ENCODE measurements around the gene C18orf32.
"Not testable (repeated sequence)": the region's sequence is repeated elsewhere in the genome, so short reads cannot be mapped to it uniquely, and the experiment has no call there.

The C18orf32 gene

DNA sequence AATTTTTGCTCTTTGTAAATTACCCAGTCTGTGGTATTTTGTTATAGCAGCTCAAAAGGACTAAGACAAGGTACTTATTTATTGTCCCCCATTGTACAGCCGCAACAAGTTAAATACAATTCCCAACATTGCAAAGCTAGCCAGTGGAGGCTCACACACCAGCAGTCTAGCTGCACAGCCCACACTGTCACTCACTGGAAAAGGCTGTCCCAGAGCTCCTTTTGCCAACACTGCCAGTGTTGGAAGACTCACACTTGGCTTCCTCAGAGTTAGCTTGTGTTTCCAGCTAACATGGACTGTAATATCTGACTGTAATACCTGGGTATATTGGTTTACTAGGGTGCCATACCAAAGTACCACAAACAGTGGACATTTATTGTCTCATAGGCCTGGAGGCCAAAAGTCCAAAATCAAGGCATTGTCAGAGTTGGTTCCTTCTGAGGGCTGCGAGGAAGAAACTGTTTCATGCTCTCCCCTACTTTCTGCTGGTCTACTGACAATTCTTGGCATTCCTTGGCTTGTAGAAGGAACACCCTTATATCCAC lies 19.9 kb downstream of the C18orf32 start:
- no peak for DNase-seq

DNA sequence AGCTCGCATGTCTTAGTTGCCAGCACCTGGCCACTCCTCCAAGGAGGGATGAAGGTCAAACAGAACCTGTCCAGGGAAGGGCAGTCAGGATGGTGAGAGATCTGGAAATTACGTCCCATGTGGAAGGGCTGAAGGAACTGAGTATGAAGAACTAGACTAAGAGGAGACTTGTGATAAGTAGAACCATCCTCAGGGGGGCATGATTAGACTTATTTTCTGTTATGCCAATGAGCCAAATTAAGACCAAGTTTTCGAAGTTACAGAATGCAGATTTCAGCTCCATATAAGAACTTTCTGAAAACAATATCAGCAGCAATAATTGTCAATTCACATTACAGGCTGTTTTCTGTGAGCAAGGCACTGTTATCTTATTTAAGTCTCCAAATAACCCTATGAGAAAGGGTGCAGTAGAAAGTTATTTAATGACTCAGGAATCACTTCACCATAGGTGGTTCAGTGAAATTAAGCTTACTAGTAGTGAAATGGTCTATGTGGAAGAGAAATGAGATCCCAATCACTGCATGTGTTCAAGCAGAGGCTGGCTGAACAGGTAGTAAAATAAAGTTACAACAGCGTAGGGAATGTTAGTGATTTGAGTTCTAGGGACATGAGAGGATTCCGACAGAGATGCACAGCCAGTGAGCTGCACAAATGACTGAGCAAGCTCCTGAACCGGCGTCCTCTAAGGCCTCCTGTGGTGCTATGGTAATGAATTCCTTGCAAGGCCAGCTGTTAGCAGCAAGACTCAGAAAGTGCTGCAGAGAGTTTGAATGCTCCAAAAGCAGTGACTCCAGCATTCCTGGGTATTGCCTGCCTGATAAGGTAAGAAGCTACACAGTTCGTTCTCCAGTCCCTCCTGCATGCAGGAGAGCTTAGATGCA lies 22.1 kb downstream of the C18orf32 start:
- DNase-seq, result no peak

DNA sequence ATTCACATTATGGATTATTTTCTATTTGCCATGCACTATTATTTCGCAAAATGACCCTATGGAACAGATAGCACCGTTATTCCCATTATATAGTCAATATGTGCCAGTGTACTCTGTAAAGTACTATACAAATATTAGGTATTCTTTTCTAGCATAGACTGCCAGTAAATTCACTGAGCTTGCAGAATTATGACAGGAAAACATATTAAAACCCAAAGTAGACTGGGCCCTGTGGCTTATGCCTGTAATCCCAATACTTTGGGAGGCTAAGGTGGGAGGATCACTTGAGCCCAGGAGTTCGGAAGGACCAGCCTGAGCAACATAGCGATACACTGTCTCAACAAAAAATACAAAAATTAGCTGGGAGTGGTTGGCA lies 25.4 kb downstream of the C18orf32 start:
- DNase-seq, result no peak

DNA sequence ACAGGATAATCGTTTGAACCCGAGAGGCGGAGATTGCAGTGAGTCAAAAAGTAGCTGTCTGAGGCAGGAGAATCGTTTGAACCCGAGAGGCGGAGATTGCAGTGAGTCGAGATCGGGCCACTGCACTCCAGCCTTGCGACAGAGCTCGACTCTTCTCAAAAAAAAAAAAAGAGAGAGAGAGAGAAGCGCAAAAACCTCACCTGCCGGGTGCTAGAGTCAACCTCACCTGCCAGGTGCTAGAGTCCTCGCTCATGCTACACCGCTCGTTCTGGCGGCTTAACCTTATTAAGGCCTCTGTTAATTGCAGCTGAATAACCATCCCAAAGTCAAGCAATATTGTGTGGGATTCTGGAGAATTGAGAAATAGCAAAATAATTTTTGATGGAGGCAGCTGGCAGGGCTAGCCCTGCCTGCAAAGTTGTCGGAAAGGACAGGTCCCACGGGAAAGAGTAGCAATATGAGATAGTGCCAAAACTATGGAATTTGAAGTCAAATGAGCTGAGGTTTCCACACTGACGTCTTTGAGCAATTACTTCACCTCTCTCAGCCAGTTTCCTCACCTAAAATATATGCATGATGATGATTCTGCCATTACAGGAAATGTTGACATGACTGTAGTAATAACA lies 25.9 kb downstream of the C18orf32 start:
- no peak for DNase-seq

DNA sequence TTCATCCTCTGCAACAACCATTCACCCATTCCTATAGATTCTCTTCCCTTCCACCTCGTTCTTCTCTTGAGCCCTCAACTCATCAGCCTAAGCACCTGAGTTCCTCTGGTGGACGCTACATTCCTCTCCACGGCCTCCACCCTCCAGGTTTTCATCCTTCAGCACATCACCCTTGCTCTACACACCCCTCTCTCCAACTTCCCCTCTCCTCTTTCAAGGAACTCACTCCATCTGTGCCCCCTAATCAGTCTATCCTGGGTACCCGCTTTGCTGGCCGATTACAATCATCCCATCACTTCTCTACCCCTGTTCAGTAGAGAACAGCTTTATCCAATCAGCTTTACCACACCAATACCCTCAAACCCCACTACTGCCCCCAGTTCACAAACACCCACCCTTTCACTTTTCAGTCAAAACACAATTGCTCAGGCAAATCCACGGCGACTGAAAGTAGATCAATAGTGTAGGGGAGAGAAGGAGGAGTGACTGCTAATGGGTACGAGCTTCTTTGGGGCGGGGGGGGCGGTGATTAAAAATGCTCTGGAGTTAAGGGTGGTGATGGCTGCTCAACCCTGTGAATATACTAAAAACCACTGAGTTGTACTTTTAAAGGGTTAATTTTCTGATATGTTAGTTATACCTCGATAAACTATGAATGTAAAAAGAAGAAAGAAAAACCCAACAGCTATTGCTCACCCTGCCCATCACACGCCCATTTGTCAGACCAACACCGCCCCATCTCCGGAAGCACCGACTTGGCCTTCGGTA lies 27.4 kb downstream of the C18orf32 start:
- no peak for DNase-seq

DNA sequence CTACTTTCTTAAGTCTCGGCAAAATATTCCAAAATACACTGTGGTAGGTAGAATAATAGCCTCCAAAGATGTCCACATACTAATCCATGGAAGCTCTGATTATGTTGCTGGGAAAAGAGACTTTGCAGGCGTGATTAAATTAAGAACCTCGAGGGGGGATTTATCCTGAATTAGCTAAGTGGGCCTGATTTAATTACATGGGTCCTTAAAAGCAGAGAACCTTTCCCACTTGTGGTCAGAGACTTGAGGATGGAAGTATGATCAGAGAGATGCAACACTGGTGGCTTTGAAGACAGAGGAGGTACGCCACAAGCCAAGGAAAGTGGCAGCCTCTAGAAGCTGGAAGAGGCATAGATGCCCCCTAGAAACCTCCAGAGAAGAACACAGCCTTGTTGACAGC lies 29.4 kb downstream of the C18orf32 start:
- DNase-seq, result no peak

DNA sequence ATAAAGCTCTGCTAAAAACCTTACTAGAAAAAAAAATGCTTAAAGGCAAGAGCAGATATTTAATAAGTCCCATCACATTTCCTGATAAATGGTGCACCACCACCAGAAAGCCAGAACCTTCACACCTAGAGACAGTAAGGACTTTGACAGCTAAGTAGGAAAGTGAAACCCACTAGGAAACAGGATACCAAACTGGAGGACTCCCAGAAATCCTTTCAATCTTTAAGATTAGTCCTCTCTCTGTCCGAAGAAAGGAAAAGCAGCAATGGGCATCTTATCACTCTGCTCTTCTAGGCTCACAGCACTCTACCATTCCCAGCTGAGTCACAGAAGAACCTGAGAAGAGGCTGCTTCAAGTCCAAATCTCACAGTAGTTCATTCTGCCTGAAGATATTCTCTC lies 30.2 kb downstream of the C18orf32 start:
- no peak for DNase-seq

DNA sequence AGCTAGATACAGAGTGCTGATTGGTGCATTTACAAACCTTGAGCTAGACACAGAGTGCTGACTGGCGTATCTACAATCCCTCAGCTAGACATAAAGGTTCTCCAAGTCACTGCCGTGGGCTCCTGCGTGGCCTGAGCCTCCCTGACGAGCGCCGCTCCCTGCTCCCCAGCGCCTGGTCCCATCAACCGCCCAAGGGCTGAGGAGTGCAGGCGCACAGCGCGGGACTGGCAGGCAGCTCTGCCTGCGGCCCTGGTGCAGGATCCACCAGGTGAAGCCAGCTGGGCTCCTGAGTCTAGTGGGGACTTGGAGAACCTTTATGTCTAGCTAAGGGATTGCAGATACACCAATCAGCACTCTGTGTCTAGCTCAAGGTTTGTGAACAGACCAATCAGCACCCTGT lies 34.5 kb downstream of the C18orf32 start:
- not testable (repeated sequence) for DNase-seq

DNA sequence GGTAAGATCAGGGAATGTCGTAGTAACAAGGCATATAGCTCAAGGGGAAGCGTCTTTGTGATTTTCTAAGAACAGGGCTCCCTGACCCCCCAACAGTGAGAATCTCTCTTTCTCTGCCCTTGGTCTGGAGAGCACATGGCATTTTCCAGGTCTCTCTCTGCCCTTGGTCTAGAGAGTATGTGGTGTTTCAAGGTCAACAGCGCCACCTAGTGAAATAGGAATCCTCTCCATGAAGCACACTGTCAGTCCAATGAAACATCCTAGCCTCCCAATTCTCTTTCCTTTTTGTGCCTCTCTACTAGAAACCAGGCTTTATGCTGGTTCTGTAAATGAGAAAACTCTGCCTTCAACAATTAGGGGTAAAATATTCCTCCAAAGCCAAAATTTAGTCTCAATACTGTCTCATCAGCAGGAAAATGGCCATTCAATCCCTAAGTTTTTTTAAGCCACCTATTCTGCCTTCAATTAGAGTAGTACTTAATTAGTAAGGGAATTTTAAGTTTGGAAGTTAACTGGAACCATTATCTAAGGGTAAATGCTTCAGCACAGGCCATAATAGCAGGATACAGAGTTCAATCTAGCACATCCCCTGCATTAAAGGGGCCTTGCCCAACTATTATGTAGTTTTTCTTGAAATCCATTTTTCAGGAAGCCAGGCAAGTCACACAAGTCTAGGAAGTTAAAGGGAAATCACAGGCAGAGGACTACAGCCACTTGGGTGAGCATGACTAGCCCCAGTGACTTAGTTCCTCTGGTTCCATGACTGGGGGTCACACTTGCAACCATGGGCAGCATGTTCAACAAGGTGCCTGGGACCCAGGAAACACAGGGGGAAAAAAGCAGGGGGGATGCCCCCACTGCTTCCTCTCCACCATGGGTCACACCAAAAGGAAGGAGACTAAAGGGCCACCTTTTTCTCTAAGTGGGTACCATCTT lies 39.0 kb downstream of the C18orf32 start:
- no peak for DNase-seq

DNA sequence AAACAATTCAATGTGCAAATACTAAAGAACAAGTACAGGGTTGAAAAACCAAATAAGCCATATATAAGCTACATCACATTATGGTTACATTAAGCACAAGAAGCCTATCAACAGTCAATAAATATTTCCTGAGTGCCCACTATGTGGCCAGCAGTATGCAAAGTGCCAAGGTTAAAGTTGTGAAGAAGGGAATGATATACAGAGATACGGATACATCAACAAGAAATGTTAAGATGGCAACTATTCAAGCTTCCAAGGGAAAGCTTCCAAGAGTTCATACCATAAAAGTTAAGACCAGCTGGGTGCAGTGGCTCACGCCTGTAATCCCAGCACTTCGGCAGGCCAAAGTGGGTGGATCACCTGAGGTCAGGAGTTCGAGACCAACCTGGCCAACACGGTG lies 40.6 kb downstream of the C18orf32 start:
- DNase-seq, result no peak

DNA sequence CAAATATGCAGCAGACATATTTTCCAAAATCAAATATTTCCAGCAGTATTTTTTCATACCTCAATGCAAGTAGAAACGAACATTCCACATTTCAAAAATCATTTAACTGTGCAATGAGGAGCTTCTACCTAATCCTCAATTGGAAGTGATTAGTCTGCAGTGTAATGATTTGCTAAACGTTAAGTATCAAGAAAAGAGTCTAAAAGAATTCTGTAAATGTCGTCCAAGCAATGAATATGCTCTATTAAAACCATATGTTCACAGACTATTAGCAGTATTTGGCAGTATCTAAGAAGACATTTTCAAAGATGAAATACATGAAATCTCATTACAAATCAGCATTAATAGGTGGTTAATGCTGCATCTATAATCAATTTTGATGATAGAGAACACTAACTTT lies 42.5 kb downstream of the C18orf32 start:
- DNase-seq, result no peak

DNA sequence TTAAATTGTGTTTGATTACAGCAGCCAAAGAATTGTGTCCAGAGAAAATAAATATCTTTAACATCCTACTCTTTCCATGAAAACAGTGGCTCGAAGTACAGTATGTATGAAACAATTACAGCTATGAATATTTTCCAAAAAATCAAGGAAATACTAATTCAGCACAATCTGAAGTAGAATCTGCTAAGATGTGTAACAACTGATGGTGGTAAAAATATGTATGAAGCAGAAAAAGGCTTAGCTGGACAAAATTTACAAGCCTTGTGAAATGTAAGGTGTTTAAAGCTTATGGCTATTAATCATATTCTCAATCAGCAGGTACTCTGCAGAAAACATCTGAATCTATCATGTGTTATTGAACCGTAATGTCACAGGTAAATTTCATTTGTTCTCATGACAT lies 43.2 kb downstream of the C18orf32 start:
- DNase-seq, result no peak

DNA sequence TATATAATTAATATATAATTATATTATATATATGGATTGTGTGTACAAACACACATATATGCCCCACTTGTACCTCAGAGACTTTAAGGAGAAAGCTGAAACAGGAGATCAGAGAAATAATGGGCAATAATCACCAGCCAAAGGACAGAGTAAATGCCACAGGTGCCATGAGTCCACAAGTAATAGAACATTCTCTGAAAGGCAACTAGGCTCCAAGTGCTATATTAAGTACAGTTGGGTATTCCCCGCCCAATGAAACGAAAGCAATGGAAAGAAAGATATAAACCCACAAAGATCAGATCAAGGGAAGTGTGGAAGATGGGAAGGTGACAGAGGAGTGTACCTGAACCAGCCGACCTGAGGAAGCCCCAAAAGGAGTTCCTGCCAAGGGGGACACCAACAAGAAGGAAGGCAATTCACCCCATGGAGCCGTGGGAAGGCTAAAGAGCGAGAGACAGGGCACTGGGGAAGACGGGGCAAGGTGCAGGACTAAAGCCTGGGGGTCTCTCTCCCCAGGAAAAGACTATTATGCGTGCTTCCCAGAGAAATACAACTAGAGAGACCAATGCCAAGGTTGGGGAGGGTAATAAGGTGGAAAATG lies 45.6 kb downstream of the C18orf32 start:
- DNase-seq, result no peak

DNA sequence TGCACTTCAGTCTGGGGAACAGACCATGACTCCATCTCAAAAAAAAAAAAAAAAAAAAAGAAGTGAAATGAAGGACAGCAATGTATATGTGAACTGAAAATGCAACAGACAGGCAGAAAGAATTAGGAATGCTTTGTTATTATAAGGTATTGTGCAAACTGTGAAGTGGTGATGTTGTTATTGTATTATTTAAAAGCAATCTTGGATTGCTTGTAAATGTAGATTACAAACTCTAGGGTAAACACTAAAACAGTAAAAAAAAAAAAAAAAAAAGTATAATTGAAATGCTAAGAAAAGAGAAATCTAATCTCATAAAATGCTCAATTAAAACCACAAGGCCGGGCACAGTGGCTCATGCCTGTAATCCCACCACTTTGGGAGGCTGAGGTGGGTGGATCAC lies 51.9 kb downstream of the C18orf32 start:
- DNase-seq, result no peak

DNA sequence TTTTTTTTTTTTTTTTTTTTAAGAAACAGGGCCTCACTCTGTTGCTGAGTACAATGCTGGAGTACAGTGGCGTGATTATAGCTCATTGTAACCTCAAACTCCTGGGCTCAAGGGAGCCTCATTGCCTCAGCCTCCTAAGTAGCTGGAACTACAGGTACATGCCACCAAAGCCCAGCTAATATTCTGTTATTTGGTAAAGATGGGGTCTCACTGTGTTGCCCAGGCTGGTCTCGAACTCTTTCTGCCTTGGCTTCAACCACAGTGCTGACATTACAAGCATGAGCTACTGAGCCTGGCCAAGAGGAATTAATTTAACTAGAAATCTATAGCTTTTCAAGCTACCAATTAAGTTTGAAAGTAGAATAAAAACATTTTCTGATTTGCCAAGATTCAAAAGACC lies 54.4 kb downstream of the C18orf32 start:
- no peak for DNase-seq

DNA sequence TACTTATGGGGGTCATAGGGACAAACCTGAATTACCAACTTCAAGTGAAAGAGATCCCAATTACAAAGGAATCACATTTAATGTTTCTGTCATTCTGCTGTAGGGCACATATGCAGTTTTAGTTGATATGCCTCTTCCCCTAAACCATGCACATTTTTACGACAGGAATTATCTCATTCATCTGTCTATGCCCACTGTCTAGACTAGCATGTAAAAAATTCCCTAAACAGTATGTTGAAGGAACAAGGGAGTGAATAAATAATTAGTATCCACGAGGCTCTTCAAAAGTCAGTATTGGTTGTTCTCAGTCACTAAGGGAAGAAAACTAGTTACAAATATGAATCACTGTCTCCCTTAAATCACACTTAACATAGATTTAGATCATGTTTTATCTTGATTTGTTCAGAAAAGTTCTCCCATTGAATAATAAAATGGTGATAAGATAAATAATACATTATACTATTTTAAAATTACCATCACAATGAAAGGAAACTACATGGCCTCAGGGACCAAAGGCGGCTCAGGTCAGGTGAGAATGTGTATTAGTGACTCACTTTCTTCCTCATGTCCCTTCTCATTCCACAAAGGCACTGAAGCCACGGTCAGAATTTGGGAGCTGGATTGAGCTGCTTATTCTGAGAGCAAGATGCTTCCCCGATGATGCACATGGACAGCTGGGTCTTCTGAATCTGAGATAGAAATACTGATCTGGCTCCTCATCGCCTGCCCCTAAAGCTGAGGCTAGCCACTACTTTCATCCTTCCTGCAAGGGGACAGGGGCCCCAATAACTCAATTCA lies 55.7 kb downstream of the C18orf32 start:
- DNase-seq, result no peak
